ENCODE measurements around the gene ZNF831. TPM values are rescaled to one million over a fixed set of nuclear protein-coding genes. Genes with fewer than 3 reads are reported as not detected.

The ZNF831 gene
- polyA plus RNA-seq, 1 of the 3 experiments (the other 2 are of a cell fraction) = not detected

DNA sequence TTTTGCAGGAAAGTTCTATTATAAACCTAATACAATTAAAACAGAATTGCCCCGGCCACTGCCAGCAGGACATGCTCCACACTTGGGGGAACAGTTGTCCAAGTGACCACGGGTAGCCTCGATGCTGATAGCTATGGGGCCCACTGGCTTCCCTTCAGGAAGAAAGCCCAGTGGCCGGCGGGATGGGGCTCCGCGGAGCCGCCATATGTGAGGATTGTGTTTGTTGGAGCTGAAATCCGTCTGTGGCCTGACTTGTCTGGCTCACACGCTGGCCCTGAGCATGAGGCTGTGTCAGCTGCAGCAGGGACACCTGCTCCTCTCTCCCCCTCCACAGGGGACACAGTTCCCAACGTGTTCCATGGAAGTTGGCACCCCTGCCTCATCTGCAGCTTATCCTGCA is 46.6 kb downstream of the ZNF831 start:
- ChIA-PET POLR2A (no interaction called here), CTCF (interaction anchor here (0.7 to 1.1 kb wide), 2 partner anchors 194 to 197 kb away, joined by 3 read pairs; no protein-coding TSS in a partner anchor)
- no peak for DNase-seq
- Histone ChIP-seq H2AFZ (ENCODE audit: low read depth) (no peak overlapping the region), H3K27ac (ENCODE audit: low read depth in 2 of 2, low read length in 1 of 2) (no peak overlapping the region), H3K9me3 (no peaks in the 10 kb centered on the region), H3F3A (replicated peaks; ENCODE audit: insufficient read depth) (no peaks in the 10 kb centered on the region), H4K20me1 (ENCODE audit: insufficient read depth) (no peaks in the 10 kb centered on the region), H3K4me2 (no peak overlapping the region), H3K4me1 (ENCODE audit: control insufficient read depth in 1 of 2, insufficient read depth in 2 of 2, low read depth in 1 of 2, low read length in 1 of 2) (peaks cover 0 to 3% of the 10 kb centered on the region in 2 experiments; a peak in 1 of 4 replicates), H3K79me2 (ENCODE audit: insufficient read depth) (no peaks in the 10 kb centered on the region), H3K9ac (no peak overlapping the region), H3K27me3 (ENCODE audit: insufficient read depth) (no peaks in the 10 kb centered on the region; the same call in 1 of the 2 replicates), H3K9me2 (no peaks in the 10 kb centered on the region), H3K4me3 (ENCODE audit: low read depth in 2 of 2, low read length in 1 of 2) (no peak overlapping the region), H3K36me3 (replicated peaks in 1 of 2; ENCODE audit: control insufficient read depth in 1 of 2, insufficient read depth in 2 of 2, low read length in 1 of 2) (no peaks in the 10 kb centered on the region)
- TF ChIP-seq GATA2 (CRISPR knock-in tag; IDR thresholded peaks at IDR 0.05) (no peak), FOSL2 (IDR thresholded peaks at IDR 0.05; ENCODE audit: borderline replicate concordance, low read depth) (no peak), CHD2 (IDR thresholded peaks at IDR 0.05; ENCODE audit: low read length, partially characterized antibody) (no peak), TAF1 (IDR thresholded peaks at IDR 0.05; ENCODE audit: borderline replicate concordance, low read depth, low read length) (no peak), FOXM1 (IDR thresholded peaks at IDR 0.05; ENCODE audit: low read depth) (no peak), TEAD4 (IDR thresholded peaks at IDR 0.05; ENCODE audit: borderline replicate concordance, insufficient read depth) (no peak), ELF1 (IDR thresholded peaks at IDR 0.05) (no peak), GABPA (IDR thresholded peaks at IDR 0.05; ENCODE audit: low read depth) (no peak), MXI1 (IDR thresholded peaks at IDR 0.05; ENCODE audit: low read depth, low read length) (no peak), POLR2AphosphoS5 (IDR thresholded peaks at IDR 0.05; ENCODE audit: low read depth, low read length) (no peak)
- TF ChIP-seq, protein P1, sequence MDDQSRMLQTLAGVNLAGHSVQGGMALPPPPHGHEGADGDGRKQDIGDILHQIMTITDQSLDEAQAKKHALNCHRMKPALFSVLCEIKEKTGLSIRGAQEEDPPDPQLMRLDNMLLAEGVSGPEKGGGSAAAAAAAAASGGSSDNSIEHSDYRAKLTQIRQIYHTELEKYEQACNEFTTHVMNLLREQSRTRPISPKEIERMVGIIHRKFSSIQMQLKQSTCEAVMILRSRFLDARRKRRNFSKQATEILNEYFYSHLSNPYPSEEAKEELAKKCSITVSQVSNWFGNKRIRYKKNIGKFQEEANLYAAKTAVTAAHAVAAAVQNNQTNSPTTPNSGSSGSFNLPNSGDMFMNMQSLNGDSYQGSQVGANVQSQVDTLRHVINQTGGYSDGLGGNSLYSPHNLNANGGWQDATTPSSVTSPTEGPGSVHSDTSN (IDR thresholded peaks at IDR 0.05) = no peak
- TF ChIP-seq, protein P2, sequence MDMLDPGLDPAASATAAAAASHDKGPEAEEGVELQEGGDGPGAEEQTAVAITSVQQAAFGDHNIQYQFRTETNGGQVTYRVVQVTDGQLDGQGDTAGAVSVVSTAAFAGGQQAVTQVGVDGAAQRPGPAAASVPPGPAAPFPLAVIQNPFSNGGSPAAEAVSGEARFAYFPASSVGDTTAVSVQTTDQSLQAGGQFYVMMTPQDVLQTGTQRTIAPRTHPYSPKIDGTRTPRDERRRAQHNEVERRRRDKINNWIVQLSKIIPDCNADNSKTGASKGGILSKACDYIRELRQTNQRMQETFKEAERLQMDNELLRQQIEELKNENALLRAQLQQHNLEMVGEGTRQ (IDR thresholded peaks at IDR 0.05; ENCODE audit: borderline replicate concordance, low read depth, low read length) = no peak
- TF ChIP-seq, protein P3, sequence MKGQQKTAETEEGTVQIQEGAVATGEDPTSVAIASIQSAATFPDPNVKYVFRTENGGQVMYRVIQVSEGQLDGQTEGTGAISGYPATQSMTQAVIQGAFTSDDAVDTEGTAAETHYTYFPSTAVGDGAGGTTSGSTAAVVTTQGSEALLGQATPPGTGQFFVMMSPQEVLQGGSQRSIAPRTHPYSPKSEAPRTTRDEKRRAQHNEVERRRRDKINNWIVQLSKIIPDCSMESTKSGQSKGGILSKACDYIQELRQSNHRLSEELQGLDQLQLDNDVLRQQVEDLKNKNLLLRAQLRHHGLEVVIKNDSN (IDR thresholded peaks at IDR 0.05; ENCODE audit: borderline replicate concordance, low read depth) = no peak
- 58% methylated on average over 11 of the region's 11 CpGs for WGBS (ENCODE audit: low lambda C conversion rate)

DNA sequence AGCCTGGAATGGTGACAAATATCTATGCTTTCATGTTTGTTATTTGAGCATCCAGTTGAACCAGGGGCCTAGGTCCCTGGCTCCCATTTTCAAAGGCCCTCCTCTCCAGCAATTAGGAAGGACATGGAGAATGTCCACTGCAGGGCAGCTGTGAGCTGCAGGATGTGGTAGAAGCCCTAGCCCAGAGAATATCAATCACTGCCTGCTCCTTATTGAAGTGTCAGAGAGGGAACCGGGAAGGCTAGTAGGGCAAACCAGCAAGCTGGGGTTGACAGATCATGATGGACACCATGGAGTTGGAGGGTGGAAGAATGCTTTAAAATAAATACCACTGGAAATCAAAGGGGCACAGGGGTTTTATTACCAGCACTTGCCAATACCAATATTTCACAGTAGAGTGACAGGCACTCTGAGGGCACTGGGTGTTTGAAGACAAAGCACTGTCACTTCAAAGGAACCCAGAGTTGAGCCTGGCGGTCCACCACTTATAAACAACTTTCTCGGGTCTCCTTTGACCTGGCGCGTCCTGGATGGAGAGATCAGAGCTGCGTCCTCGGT is 47.7 kb downstream of the ZNF831 start:
- Histone ChIP-seq H3K27ac (ENCODE audit: low read depth in 2 of 2, low read length in 1 of 2) (no peak overlapping the region), H3K79me2 (ENCODE audit: insufficient read depth) (no peaks in the 10 kb centered on the region), H3K4me3 (ENCODE audit: low read depth in 2 of 2, low read length in 1 of 2) (no peak overlapping the region), H3K9ac (no peak overlapping the region), H3K36me3 (replicated peaks in 1 of 2; ENCODE audit: control insufficient read depth in 1 of 2, insufficient read depth in 2 of 2, low read length in 1 of 2) (no peaks in the 10 kb centered on the region), H3F3A (replicated peaks; ENCODE audit: insufficient read depth) (no peaks in the 10 kb centered on the region), H3K9me3 (no peaks in the 10 kb centered on the region), H3K4me1 (ENCODE audit: control insufficient read depth in 1 of 2, insufficient read depth in 2 of 2, low read depth in 1 of 2, low read length in 1 of 2) (peaks cover 0 to 3% of the 10 kb centered on the region in 2 experiments; a peak in 1 of 4 replicates), H2AFZ (ENCODE audit: low read depth) (no peak overlapping the region), H4K20me1 (ENCODE audit: insufficient read depth) (no peaks in the 10 kb centered on the region), H3K4me2 (no peak overlapping the region), H3K9me2 (no peaks in the 10 kb centered on the region), H3K27me3 (ENCODE audit: insufficient read depth) (no peaks in the 10 kb centered on the region; the same call in 1 of the 2 replicates)
- DNase-seq = no peak
- ChIA-PET POLR2A (no interaction called here), CTCF (interaction anchor here (0.8 to 3.4 kb wide), 5 partner anchors 11 to 561 kb away, joined by 3 to 9 read pairs (median 5); no protein-coding TSS in a partner anchor)
- no peak for TF ChIP-seq CHD2 (IDR thresholded peaks at IDR 0.05; ENCODE audit: low read length, partially characterized antibody)
- TF ChIP-seq NRF1 (IDR thresholded peaks at IDR 0.05; ENCODE audit: low read depth, low read length) = no peak
- no peak for TF ChIP-seq FOXJ3 (CRISPR knock-in tag; IDR thresholded peaks at IDR 0.05)
- TF ChIP-seq NFIC (IDR thresholded peaks at IDR 0.05; ENCODE audit: borderline replicate concordance) = no peak
- no peak for TF ChIP-seq TEAD4 (IDR thresholded peaks at IDR 0.05; ENCODE audit: borderline replicate concordance, insufficient read depth)
- TF ChIP-seq, protein P4, sequence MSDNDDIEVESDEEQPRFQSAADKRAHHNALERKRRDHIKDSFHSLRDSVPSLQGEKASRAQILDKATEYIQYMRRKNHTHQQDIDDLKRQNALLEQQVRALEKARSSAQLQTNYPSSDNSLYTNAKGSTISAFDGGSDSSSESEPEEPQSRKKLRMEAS (IDR thresholded peaks at IDR 0.05; ENCODE audit: low read depth) = no peak
- TF ChIP-seq, protein P5, sequence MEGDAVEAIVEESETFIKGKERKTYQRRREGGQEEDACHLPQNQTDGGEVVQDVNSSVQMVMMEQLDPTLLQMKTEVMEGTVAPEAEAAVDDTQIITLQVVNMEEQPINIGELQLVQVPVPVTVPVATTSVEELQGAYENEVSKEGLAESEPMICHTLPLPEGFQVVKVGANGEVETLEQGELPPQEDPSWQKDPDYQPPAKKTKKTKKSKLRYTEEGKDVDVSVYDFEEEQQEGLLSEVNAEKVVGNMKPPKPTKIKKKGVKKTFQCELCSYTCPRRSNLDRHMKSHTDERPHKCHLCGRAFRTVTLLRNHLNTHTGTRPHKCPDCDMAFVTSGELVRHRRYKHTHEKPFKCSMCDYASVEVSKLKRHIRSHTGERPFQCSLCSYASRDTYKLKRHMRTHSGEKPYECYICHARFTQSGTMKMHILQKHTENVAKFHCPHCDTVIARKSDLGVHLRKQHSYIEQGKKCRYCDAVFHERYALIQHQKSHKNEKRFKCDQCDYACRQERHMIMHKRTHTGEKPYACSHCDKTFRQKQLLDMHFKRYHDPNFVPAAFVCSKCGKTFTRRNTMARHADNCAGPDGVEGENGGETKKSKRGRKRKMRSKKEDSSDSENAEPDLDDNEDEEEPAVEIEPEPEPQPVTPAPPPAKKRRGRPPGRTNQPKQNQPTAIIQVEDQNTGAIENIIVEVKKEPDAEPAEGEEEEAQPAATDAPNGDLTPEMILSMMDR (IDR thresholded peaks at IDR 0.05) = no peak
- TF ChIP-seq YY1 (IDR thresholded peaks at IDR 0.05; ENCODE audit: low read depth) = no peak
- TF ChIP-seq MXI1 (IDR thresholded peaks at IDR 0.05; ENCODE audit: low read depth, low read length) = no peak
- no peak for TF ChIP-seq GATA2 (CRISPR knock-in tag; IDR thresholded peaks at IDR 0.05)
- no peak for TF ChIP-seq FOXM1 (IDR thresholded peaks at IDR 0.05; ENCODE audit: low read depth)
- no peak for TF ChIP-seq EZH2phosphoT487 (IDR thresholded peaks at IDR 0.05; ENCODE audit: borderline replicate concordance, low read depth)
- 64% methylated on average over 4 of the region's 7 CpGs for WGBS (ENCODE audit: low lambda C conversion rate)
